ENCODE measurements around the gene DTHD1.

DNA sequence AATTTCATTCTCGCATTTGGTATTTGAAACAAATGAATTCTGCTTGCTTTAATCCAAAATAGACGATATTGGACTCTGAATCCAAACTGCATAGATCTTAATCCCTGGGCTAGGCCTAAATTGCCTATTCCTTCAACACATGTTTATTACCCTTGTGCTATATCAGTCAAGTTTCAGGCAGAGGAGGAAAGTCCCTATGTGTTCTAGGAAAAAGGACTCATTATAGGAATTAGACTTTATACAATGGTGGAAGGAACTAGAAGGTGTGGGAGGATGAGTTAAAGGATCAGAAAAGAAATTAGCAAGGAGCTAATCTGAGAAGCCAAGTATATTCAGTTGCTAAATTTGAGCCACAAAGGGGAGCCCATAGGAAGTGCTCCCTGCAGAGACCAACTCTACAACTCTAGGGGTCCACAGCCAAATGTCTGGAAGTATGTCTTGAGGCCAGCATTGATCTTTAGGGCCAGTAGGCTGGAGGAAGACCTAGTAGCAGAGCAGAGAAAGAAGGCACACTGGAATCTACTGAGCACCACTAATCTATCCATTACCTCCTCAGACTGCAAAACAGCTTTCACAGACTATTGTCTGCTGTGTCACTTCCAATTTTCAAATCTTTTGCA lies 17.1 kb upstream of the DTHD1 start:
- TF ChIP-seq POLR2A (IDR thresholded peaks at IDR 0.05; ENCODE audit: low read depth) = no peak
- TF ChIP-seq POLR2AphosphoS5 (IDR thresholded peaks at IDR 0.05) = no peak
- TF ChIP-seq, protein P1, sequence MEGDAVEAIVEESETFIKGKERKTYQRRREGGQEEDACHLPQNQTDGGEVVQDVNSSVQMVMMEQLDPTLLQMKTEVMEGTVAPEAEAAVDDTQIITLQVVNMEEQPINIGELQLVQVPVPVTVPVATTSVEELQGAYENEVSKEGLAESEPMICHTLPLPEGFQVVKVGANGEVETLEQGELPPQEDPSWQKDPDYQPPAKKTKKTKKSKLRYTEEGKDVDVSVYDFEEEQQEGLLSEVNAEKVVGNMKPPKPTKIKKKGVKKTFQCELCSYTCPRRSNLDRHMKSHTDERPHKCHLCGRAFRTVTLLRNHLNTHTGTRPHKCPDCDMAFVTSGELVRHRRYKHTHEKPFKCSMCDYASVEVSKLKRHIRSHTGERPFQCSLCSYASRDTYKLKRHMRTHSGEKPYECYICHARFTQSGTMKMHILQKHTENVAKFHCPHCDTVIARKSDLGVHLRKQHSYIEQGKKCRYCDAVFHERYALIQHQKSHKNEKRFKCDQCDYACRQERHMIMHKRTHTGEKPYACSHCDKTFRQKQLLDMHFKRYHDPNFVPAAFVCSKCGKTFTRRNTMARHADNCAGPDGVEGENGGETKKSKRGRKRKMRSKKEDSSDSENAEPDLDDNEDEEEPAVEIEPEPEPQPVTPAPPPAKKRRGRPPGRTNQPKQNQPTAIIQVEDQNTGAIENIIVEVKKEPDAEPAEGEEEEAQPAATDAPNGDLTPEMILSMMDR (IDR thresholded peaks at IDR 0.05) = no peak

Data from esophagus muscularis mucosa (tissue), 3 donors.